HG02938 (cell line): ENCODE measurements around the gene SLC2A5.
"Not testable (repeated sequence)": the region's sequence is repeated elsewhere in the genome, so short reads cannot be mapped to it uniquely, and the experiment has no call there.

Source experiments
- ATAC-seq: cut with Tn5 transposase; IDR thresholded peaks from one replicate; pipeline ENCODE4 v1.9.1; 2021; ENCODE audit warnings: mild to moderate bottlenecking, moderate library complexity; ENCODE audit not compliant: unreplicated experiment

The SLC2A5 gene

DNA sequence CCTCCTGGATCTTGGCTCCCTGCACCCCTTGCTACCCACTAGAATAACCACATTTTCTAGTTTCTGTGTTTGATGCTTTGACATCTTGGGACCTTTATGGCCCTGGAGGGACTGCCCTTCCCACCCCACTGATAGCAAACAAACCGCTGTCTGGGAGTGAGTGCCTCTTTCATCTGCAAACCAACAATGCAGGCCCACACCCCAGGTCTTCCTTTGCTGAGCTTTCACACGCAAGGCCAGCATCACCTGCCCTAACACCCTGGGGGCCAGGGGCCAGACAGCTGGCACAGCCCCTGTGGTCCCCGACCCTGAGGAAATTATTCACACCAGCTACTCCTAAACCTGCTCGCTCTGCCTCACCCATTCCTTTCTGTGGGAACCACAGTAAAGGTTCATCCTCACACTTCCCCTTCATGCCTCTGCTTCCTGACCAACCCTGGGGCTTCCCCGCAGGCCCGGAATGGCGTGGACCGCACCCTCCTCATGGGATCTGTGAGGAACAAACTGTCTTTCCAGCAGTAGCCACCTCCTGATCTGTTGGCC is 58.6 kb downstream of the SLC2A5 start:
- ATAC-seq: no peak

GRCh38 chr1:9009438-9010370 is 59.7 kb downstream of the SLC2A5 start:
- ATAC-seq: no peak

DNA sequence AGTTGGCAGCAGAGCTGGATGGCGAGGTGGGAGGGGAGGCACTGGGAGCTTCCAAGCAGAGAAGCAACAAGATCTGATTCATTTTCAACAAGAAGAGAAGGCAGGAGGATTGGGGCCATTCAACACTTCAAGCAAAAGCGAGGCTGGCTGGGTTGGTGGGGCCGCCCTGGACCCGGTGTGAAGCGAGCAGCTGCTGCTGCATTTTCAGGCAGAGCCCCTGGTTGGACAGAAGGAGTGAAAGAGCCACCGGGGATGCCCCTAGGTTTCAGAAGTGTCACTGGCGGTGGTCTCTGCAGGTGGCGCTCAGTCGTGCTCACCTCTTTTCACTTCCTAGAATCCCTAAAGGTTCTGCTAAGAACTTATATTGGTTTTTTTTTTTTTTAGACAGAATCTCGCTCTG is 61.2 kb downstream of the SLC2A5 start:
- ATAC-seq: no peak

GRCh38 chr1:9006956-9007615 is 62.3 kb downstream of the SLC2A5 start:
- no peak for ATAC-seq

DNA sequence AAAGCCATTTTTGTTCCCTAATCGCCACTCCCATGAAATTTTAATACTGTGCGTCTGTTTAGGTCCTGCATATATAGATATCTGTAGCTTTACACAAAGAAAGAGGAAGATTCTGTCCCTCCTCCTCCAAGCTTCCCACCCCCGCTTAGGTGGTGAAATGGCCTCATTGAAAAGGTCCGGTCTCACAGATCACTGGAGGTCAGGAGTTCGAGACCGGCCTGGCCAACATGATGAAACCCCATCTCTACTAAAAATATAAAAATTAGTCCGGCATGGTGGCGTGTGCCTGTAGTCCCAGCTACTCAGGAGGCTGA is 64.1 kb downstream of the SLC2A5 start:
- ATAC-seq: no peak

DNA sequence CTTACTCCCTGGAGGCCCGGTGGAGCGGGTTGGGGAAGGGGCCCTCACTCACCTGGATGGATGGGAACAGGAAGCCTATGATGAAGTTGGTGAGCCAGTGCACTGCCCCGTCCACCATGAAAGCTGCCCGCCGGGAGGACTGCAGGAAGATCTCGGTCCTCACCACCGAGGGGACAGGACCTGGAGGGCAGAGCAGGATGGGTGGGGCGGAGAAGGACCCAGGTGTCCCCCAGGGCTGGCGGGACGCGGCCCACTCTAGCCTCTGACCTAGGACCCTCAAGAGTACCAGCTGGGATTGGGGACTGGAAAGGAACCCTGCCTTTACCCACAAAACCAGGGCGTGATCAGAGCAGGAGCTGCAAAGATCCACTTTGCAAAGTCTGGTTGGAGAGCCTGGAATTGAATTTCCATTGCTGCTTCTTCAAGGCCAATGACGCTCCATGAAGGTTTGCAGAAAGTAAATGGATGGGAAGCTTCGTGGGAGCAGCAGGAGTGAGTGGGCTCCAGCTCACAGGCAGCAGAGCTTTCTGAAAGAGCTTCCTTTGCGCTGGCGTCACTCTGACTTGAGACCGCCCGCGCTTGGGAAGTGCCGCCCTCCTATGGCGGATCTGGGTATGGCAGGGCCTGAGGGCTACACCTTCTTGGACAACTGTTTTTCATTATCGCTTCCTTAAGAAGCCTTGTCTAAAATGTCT is 64.6 kb downstream of the SLC2A5 start:
- ATAC-seq: no peak

DNA sequence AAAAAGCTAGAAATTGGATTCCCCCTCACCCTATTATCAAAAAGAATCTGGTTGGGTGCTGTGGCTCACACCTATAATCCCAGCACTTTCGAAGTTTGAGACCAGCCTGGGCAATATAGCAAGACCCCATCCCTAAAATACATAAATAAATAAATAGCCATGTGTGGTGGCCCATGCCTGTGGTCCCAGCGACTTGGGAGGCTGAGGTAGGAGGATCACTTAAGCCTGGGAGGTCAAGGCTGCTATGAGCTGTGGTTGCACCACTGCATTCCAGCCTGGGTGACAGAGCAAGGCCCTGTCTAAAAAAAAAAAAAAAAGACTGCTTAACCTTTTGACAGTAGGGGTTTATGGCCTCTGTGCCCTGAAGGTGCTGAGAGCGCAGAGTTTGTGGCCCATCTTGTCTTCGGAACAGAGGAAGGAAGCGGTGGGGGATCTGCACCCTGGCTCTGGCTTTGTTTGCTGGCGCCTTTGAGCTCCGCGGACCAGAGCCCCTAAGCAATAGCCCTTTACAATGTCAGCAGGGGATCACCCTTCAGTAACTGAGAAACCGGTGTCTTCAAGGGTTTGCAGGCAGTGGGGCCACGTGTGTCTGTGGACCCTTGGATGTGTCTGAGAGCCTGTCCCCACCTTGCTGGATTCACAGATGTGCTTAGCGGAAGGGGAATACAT is 65.3 kb downstream of the SLC2A5 start:
- ATAC-seq: no peak

DNA sequence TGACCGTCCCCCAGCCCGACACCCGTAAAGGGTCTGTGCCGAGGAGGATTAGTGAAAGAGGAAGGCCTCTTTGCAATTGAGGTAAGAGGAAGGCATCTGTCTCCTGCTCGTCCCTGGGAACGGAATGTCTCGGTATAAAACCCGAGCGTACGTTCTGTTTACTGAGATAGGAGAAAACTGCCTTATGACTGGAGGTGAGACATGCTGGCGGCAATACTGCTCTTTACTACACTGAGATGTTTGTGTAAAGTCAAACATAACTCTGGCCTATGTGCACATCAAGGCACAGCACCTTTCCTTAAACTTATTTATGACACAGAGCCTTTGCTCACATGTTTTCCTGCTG is 67.2 kb downstream of the SLC2A5 start:
- ATAC-seq: not testable (repeated sequence)

- not testable (repeated sequence) for ATAC-seq
Observed at GRCh38 chr1:9001534-9002214, 67.8 kb downstream of the SLC2A5 start.

- ATAC-seq: not testable (repeated sequence)
Observed at GRCh38 chr1:8993962-8994675, 75.3 kb downstream of the SLC2A5 start.

GRCh38 chr1:8992936-8993687 is 76.3 kb downstream of the SLC2A5 start:
- no peak for ATAC-seq

- no peak for ATAC-seq
Observed at GRCh38 chr1:8989821-8990220, 79.6 kb downstream of the SLC2A5 start.

DNA sequence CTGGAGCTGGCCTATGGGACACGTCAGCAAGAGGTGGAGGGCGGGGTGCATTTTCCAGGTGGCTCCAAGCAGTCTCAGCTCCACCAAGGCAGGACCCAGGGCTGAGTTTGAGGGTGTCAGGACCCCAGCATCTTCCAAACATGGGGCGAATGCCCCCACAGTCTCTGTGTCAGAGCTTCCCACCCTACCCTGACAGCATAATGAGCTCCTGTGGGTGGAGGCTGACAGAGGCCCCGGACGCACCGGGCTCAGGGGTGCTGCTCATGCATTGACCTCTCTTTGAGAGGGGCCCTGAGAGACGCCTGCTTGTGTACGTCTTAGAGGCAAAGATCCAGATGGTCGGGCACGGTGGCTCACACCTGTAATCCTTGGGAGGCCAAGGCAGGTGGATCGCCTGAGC is 80.4 kb downstream of the SLC2A5 start:
- no peak for ATAC-seq

- no peak for ATAC-seq
Observed at GRCh38 chr1:8988618-8988967, 80.8 kb downstream of the SLC2A5 start.

DNA sequence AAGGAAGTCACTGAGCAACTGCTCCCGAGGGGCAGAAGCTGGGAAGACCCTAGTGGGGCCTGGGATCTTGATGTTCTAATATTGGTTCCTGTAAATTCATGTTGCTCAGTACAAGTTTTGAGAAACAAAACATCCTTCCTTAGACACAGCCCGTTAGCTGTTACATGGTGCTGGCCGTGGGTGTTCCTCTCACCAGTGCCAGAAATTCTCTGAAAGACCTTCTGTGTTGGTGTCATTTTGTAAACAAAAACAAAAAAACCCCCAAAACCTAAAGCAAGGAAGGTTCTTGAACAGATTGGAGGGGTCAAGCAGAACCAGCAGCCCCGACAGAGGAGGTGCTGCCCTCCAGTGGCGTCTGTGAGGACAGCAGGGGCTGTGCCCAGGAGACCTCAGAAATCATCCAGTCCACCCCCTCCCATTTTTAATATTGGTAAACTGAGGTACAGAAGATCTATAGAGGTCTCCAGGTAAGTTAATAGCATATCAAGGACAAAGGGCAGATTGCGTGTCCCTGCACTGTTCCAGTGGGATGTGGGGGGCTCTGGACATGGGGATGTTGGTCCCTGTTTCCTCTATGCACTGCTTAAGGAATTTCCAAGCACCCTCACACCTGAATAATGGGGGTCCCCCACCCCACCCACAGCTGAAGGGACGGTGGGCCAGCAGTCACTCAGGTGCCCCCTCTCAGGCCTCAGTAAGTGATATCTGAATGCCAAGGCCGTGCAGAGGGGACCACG is 81.4 kb downstream of the SLC2A5 start:
- no peak for ATAC-seq

- no peak for ATAC-seq
Observed at GRCh38 chr1:8986814-8987190, 82.6 kb downstream of the SLC2A5 start.

GRCh38 chr1:8985915-8986813 is 83.3 kb downstream of the SLC2A5 start:
- ATAC-seq: no peak
